Activated CD4-positive, alpha-beta T cell treated with anti-CD3 and anti-CD28 coated beads for 36 hours (primary cell): ENCODE data around the gene HSD11B1. TPM values are rescaled to one million over a fixed set of nuclear protein-coding genes. Genes with fewer than 3 reads are reported as not detected.
A peak's percentile ranks its signal among the peaks of the same experiment; 100 is the strongest.

Experiments
- ATAC-seq: fragments of 200-7000 bp; cut with Tn5 transposase; one replicate; pipeline ENCODE4 v1.10.0; 2021; ENCODE audit warnings: mild to moderate bottlenecking, moderate library complexity
- CTCF ChIA-PET: fragments of 350-600 bp; sonication (Branson Sonifier 250); formaldehyde crosslinking; loops from one replicate; lab custom pipeline; 2021; ENCODE audit warnings: antibody characterized with exemption; lab: Charles Lee
- POLR2A ChIA-PET: fragments of 350-600 bp; sonication (Branson Sonifier 250); formaldehyde crosslinking; loops from one replicate; lab custom pipeline; 2021; ENCODE audit warnings: antibody characterized with exemption, inconsistent platforms; lab: Charles Lee
- DNase-seq: peaks from one replicate; pipeline ENCODE4 v3.0.0-alpha.2; 2020
- H3K27ac Mint-ChIP-seq: one replicate; pipeline ENCODE4 v1.8.0; 2021; ENCODE audit warnings: mixed read lengths
- H3K27me3 Mint-ChIP-seq: one replicate; pipeline ENCODE4 v1.8.0; 2021; ENCODE audit warnings: mixed read lengths
- H3K36me3 Mint-ChIP-seq: one replicate; pipeline ENCODE4 v1.8.0; 2021; ENCODE audit warnings: low read depth, mixed read lengths
- H3K4me1 Mint-ChIP-seq: one replicate; pipeline ENCODE4 v1.8.0; 2021; ENCODE audit warnings: mixed read lengths
- H3K4me3 Mint-ChIP-seq: one replicate; pipeline ENCODE4 v1.8.0; 2021; ENCODE audit warnings: mild to moderate bottlenecking, moderate library complexity, mixed read lengths
- H3K9me3 Mint-ChIP-seq: one replicate; pipeline ENCODE4 v1.8.0; 2021; ENCODE audit warnings: low read depth, mixed read lengths
- intact Hi-C, 2 experiments: fragments of 100-400 bp; cut with DNase I in 1 of 2; cut with micrococcal nuclease in 1 of 2; formaldehyde crosslinking; loops; one replicate each; pipeline versions ENCODE4 v1.14.2 to v1.15.1; 2022 to 2024; cut with DNase I, micrococcal nuclease
- total RNA-seq, 2 experiments: library from RNA; stranded (reverse); gene quantifications; one replicate each; pipeline ENCODE4 v1.2.3, GENCODE V29; 2021

The HSD11B1 gene
- total RNA-seq: 1 to 10 TPM; 4.5 to 5.7 TPM

- H3K4me1 Mint-ChIP-seq: peaks cover 39% of the 10 kb centered on the region
- peak within 1 kb of the TSS; percentile 82 for H3K27ac Mint-ChIP-seq
- ATAC-seq (no peak), DNase-seq (no peak)
- peak within 1 kb of the TSS; percentile 32 for H3K4me3 Mint-ChIP-seq
- H3K9me3 Mint-ChIP-seq: no peaks in the 10 kb centered on the region
- POLR2A ChIA-PET: no interaction called here
- H3K36me3 Mint-ChIP-seq: peaks cover 3% of the 10 kb centered on the region
- intact Hi-C loops: no loop called here
- H3K27me3 Mint-ChIP-seq: no peaks in the 10 kb centered on the region
- CTCF ChIA-PET: interaction anchor here (0.9 to 4.8 kb wide), 6 partner anchors 11 to 141 kb away, joined by 3 to 23 read pairs (median 4); no protein-coding TSS in a partner anchor
Observed at GRCh38 chr1:209704584-209704983, at the start of gene HSD11B1. Gene HSD11B1, plus strand, starts transcription at chr1:209704846. Its CDS starts 97 bp downstream, at chr1:209704943.

GRCh38 chr1:209655411-209656231 lies 49.0 kb upstream of the HSD11B1 start:
- Mint-ChIP-seq H3K27ac (no peak overlapping the region), H3K4me3 (no peak overlapping the region), H3K4me1 (peaks cover 49% of the 10 kb centered on the region), H3K36me3 (no peaks in the 10 kb centered on the region), H3K9me3 (no peaks in the 10 kb centered on the region), H3K27me3 (no peaks in the 10 kb centered on the region)
- intact Hi-C loops: no loop called here
- CTCF ChIA-PET: interaction anchor here (0.7 to 4.1 kb wide), 4 partner anchors 10 to 100 kb away, joined by 3 to 12 read pairs (median 8); partner anchors contain the start of gene TRAF3IP3
- DNase-seq: no peak
- ATAC-seq: no peak
- POLR2A ChIA-PET: no interaction called here

- Mint-ChIP-seq H3K4me1 (peaks cover 37% of the 10 kb centered on the region), H3K27ac (peak overlapping the region; percentile 24), H3K4me3 (no peak overlapping the region), H3K9me3 (no peaks in the 10 kb centered on the region), H3K27me3 (no peaks in the 10 kb centered on the region), H3K36me3 (no peaks in the 10 kb centered on the region)
- DNase-seq (peak; percentile 22), ATAC-seq (peak; percentile 11)
- intact Hi-C loops: no loop called here
- POLR2A ChIA-PET: no interaction called here
- CTCF ChIA-PET: interaction anchor here (0.6 kb wide), 1 partner anchor 1762 kb away, joined by 3 read pairs; no protein-coding TSS in a partner anchor
Observed at GRCh38 chr1:209657140-209657879, 47.3 kb upstream of the HSD11B1 start.

GRCh38 chr1:209657918-209658317 lies 46.7 kb upstream of the HSD11B1 start:
- H3K36me3 Mint-ChIP-seq: no peaks in the 10 kb centered on the region
- H3K9me3 Mint-ChIP-seq: no peaks in the 10 kb centered on the region
- intact Hi-C loops: no loop called here
- H3K27ac Mint-ChIP-seq: no peak overlapping the region
- DNase-seq (no peak), ATAC-seq (no peak)
- no peak overlapping the region for H3K4me3 Mint-ChIP-seq
- ChIA-PET POLR2A (no interaction called here), CTCF (interaction anchor here (0.6 to 0.9 kb wide), 2 partner anchors 35 to 1762 kb away, joined by 3 read pairs; no protein-coding TSS in a partner anchor)
- peaks cover 31% of the 10 kb centered on the region for H3K4me1 Mint-ChIP-seq
- H3K27me3 Mint-ChIP-seq: peaks cover under 1% of the 10 kb centered on the region

GRCh38 chr1:209659909-209660308 lies 44.7 kb upstream of the HSD11B1 start:
- peak overlapping the region; percentile 21 for H3K27ac Mint-ChIP-seq
- POLR2A ChIA-PET: no interaction called here
- no peaks in the 10 kb centered on the region for H3K36me3 Mint-ChIP-seq
- intact Hi-C loops: loop anchor here in 1 of 2 experiments (1.0 kb wide), 1 partner anchor 11 kb away; no protein-coding TSS in a partner anchor
- H3K4me1 Mint-ChIP-seq: peaks cover 22% of the 10 kb centered on the region
- DNase-seq: peak; percentile 27
- no peaks in the 10 kb centered on the region for H3K9me3 Mint-ChIP-seq
- ATAC-seq: peak; percentile 97
- no peak overlapping the region for H3K4me3 Mint-ChIP-seq
- peaks cover 2% of the 10 kb centered on the region for H3K27me3 Mint-ChIP-seq
- CTCF ChIA-PET: interaction anchor here (0.7 kb wide), 1 partner anchor 37 kb away, joined by 3 read pairs; no protein-coding TSS in a partner anchor

- Mint-ChIP-seq H3K9me3 (no peaks in the 10 kb centered on the region), H3K27me3 (peaks cover 2% of the 10 kb centered on the region), H3K36me3 (no peaks in the 10 kb centered on the region), H3K4me1 (peaks cover 20% of the 10 kb centered on the region), H3K27ac (no peak overlapping the region), H3K4me3 (no peak overlapping the region)
- intact Hi-C loops: no loop called here
- CTCF ChIA-PET: interaction anchor here (0.9 to 1.0 kb wide), 4 partner anchors 12 to 91 kb away, joined by 3 to 4 read pairs (median 4); no protein-coding TSS in a partner anchor
- DNase-seq (no peak), ATAC-seq (no peak)
- POLR2A ChIA-PET: no interaction called here
Observed at GRCh38 chr1:209661071-209661470, 43.6 kb upstream of the HSD11B1 start.

GRCh38 chr1:209662879-209663327 lies 41.7 kb upstream of the HSD11B1 start:
- no peak for ATAC-seq
- Mint-ChIP-seq H3K9me3 (no peaks in the 10 kb centered on the region), H3K4me1 (peaks cover 20% of the 10 kb centered on the region), H3K4me3 (no peak overlapping the region), H3K27ac (no peak overlapping the region), H3K27me3 (peaks cover 2% of the 10 kb centered on the region), H3K36me3 (no peaks in the 10 kb centered on the region)
- DNase-seq: no peak
- intact Hi-C loops: no loop called here
- POLR2A ChIA-PET: no interaction called here
- CTCF ChIA-PET: interaction anchor here (0.9 kb wide), 1 partner anchor 28 kb away, joined by 3 read pairs; no protein-coding TSS in a partner anchor

GRCh38 chr1:209667103-209667502 lies 37.5 kb upstream of the HSD11B1 start:
- POLR2A ChIA-PET: no interaction called here
- Mint-ChIP-seq H3K4me3 (no peak overlapping the region), H3K36me3 (no peaks in the 10 kb centered on the region), H3K27me3 (peaks cover 2% of the 10 kb centered on the region), H3K4me1 (peaks cover 14% of the 10 kb centered on the region), H3K9me3 (no peaks in the 10 kb centered on the region), H3K27ac (no peak overlapping the region)
- intact Hi-C loops: no loop called here
- no peak for ATAC-seq
- no peak for DNase-seq
- CTCF ChIA-PET: interaction anchor here (1.0 to 1.3 kb wide), 2 partner anchors 8 to 23 kb away, joined by 4 read pairs; partner anchors contain the start of gene G0S2

- Mint-ChIP-seq H3K27me3 (peaks cover 2% of the 10 kb centered on the region), H3K9me3 (no peaks in the 10 kb centered on the region), H3K36me3 (no peaks in the 10 kb centered on the region), H3K27ac (no peak overlapping the region), H3K4me1 (peaks cover 17% of the 10 kb centered on the region), H3K4me3 (no peak overlapping the region)
- ATAC-seq: peak; percentile 60
- intact Hi-C loops: no loop called here
- POLR2A ChIA-PET: no interaction called here
- CTCF ChIA-PET: no interaction called here
- DNase-seq: no peak
Observed at GRCh38 chr1:209667708-209668107, 36.9 kb upstream of the HSD11B1 start.

- ChIA-PET CTCF (interaction anchor here (0.9 to 1.1 kb wide), 2 partner anchors 17 to 85 kb away, joined by 3 read pairs; no protein-coding TSS in a partner anchor), POLR2A (no interaction called here)
- Mint-ChIP-seq H3K4me1 (peaks cover 45% of the 10 kb centered on the region), H3K9me3 (no peaks in the 10 kb centered on the region), H3K4me3 (no peak overlapping the region), H3K36me3 (peaks cover 3% of the 10 kb centered on the region), H3K27ac (peak overlapping the region; percentile 34), H3K27me3 (peaks cover 12% of the 10 kb centered on the region)
- ATAC-seq (no peak), DNase-seq (no peak)
- intact Hi-C loops: loop anchor here in 1 of 2 experiments (1.0 kb wide), 1 partner anchor 10 kb away; no protein-coding TSS in a partner anchor
Observed at GRCh38 chr1:209670441-209671082, 34.1 kb upstream of the HSD11B1 start.
